ENCODE results near the gene RASGRP1.

RASGRP1 gene

DNA sequence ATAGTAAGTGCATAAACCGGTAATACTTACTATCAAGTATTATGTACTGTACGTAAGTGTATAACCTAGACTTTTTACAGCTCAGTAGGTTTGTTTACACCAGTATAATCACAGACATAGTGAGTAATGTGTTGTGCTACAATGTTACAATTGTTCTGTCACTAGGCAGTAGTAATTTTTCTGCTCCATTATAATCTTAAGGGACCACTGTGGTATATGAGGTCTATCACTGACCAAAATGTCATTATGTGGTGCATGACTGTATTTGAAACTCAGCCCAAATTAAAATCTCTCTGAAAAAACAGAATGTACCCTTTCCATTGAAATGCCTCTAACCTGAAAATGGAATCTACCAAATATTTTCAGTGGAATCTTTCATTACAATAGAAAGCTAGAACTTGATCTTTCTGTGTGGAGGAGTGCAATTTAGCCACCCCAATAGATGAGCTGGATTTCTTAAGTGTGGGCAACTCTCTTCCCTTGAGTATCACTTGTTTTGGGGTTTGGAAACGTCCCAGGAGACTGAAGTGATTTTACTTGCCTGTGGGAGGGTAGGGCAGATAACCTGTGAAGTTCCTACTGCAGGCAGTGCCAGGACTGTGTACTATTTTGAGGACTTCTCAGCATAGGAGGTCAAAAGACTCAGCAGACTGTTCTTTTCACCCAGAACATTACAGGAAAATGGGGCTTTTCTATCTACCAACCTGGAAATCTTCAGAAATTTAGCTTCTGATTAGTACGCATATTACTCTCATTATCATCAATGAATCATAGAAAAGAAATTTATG, 59.7 kb downstream of the RASGRP1 start:
- no peak for DNase-seq (ENCODE audit: low spot score)

DNA sequence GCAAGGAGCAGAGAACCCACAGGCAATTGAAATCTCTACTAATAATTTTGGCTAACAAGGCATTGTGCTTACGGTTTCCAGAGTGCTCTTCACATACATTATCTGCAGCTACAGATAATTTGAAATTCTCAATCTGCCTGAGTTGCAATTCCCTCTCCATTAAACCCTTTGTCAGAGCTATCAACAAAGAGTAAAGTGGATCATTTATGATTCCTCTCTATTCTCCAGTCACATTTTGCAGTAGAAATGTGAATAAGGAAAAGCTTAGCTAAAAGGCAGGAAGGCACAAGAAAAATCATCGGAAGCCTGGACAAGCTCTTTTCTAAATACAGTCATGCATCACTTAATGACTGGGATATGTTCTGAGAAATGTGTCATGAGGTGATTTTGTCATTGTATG, 61.1 kb downstream of the RASGRP1 start:
- no peak for DNase-seq (ENCODE audit: low spot score)

DNA sequence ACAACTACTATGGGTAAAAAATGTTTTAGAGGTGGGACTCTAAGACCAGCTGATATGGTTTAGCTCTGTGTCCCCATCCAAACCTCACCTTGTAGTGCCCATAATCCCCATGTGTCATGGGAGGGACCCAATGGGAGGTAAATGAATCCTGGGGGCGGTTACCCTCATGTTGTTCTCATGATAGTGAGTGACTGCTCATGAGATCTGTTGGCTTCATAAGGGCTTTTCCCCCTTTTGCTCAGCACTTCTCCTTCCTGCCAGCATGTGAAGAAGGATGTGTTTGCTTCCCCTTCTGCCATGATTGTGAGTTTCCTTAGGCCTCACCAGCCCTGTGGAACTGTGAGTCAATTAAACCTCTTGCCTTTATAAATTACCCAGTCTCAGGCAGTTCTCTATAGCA, 65.0 kb downstream of the RASGRP1 start:
- no peak for DNase-seq (ENCODE audit: low spot score)

DNA sequence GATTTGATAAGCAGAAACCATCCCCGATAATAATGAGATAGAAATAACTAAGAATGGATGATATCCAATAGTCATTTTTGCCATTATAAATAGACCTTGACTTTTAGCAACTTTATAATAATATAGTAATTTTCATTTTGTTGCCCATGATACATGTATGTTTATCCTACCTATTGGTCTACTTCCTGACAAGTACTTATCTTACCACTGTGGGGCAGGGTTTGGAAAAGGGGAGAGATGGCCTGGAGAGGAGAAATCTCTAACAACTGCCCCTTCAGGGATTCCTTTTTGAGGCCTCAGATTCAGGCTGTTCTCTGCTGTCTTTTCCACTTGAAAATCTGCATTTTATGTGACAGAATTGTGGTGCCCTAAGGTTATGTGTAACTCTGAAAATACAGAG, 68.5 kb downstream of the RASGRP1 start:
- no peak for DNase-seq (ENCODE audit: low spot score)

DNA sequence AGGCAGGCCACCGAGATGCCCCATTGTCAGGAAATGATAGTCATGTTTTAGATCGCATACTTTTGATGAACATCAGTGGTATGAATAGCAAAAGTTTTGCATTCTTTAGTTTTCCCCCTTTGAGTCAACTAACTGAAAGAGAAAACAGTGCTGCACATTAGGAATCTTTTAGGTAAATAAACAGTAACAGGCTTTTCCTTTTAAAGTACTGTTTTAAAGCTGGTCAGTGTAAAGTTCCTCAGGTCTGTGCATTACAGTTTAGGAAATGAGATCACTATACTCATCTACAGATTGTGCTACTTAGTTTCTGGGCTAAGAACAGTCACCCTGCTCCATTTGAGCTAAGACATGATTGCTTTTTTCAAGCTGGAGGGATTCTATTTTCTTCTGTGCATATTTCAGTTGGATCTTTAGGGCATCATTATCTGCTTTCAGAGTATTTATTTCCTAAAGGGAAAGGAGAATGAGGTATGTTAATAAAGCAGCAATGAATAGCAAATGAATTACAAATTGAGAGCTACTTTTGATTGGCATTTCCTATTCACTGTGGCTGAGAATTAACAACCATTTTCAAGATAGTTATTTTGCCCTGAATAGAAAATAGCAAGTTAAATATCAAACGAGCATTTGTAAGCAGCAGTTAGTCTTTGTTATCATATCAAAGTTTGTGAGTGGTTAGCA, 74.2 kb downstream of the RASGRP1 start:
- DNase-seq (ENCODE audit: low spot score), result no peak

DNA sequence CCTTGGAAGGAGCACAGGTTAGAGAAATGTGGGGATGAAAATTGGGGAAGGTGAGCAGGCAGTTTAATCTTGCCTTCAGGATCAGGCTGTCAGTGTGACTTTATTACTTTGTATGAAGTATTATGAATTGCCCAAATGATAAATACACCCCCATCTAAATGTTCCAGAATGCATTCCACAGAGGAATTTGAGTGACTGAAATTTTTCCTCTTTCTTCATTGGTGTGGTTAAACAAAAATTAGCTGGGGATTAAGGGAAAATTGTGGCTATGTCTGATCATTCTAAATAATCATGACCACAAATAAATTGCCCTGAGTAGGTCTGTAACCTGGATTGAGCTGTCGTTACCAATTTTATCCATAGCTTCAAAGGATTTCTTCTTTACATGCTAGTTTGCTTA, 77.2 kb downstream of the RASGRP1 start:
- DNase-seq (ENCODE audit: low spot score), result no peak

DNA sequence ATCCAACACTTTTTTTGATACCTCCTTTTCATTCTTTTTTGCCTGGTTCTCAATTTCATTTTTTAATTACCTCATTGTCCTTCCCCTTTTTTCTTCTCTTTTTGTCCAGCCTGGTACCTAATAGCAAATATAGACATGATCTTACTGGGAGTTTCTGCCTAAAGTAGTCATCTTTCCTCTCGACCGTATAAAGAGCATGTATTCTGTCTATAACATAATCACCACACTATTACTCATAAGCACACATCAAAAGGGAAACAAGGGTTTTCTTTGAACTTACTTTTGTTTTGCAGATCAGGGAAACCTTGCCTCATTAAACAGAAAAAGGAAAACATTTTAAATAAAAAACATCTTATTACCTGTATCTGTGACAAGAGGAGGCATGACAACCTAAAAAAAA, 77.7 kb downstream of the RASGRP1 start:
- peak; percentile 28 for DNase-seq (ENCODE audit: low spot score)

DNA sequence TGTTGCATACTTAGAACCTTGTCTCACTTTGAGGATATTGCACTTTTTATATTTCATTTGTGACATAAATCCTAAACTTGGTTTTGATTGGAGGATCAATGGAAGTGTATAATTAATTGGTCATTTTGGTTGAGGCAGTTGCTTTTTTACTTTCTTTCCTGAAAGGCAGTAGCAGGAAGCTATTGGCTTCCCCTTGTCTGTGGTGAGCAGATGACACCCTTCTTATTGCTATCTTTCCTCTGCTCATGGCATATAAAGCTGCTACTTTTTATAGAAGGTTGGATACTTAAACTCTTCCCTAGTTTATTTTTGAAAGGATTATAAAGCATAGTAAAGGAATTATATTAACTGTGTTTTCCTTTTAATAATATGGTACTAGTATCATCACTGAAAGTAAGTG, 82.0 kb downstream of the RASGRP1 start:
- no peak for DNase-seq (ENCODE audit: low spot score)

DNA sequence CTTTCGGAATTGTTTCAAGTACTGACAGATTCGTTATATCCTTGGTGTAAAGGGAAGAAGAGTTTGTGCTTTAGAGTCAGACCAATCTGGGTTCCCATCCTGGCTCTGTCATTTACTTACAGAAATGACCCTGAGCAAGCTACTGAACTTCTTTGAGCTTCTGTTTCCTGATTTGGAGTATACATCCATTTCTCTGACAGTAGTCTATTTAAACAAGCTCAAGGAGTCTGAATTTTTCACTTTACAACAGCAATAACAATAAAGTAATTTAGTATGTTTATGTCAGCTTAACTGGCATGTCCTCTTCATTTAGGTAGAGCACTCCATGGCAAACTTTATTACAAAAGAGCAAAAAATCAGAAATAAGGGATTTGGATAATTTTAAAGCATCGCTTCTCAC, 82.9 kb downstream of the RASGRP1 start:
- DNase-seq (ENCODE audit: low spot score), result no peak

DNA sequence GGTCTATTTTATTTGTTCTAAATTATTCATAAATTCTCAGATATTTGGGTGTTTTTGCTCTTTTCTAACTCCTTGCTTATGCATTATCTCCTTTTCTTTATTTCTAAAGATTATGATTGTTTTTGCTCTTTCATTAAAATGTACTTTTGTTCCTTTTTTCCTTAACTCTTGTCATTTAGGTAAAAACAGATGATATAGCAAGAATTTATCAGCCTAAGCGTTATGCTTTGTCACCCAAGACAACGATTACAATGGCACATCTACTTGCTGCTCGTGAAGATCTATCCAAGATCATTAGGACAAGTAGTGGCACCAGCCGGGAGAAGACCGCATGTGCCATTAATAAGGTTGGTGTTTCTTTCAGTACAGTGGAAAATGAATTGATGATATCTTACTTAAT, 83.5 kb downstream of the RASGRP1 start:
- DNase-seq (ENCODE audit: low spot score), result no peak

DNA sequence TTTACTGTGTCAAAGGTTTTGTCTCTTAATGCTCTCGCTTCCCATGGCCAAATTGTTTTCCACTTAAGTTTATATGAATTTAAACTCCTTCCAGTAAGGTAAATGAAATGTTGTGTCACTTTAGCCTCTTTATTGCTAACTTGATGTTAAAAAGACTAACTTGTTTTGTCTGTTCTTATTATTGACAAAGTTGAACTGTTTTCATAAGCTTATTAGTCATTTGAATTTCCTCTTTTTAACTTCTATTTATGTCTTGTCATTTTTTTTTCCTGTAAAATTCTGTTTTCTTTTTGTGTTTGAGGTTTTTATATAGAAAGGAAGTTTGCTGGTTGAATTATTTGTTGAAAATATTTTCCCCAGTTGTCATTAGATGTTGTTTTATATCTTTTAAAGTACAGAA, 84.9 kb downstream of the RASGRP1 start:
- DNase-seq (ENCODE audit: low spot score), result no peak

DNA sequence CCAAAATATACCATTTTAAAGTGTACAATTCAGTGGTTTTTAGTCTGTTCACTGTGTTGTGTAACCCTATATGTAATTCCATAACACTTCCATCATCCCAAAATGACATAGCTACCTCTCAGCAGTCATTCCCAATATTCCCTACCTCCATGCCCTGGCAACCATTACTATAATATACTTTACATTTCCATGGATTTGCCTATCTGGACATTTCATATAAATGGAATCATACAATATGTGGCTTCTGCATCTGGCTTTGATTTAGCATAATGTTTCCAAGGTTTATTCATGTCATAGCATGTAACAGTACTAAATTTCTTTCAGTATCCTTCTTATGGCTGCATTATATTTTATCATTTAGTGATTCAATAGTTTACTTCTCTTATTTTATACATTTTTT, 85.3 kb downstream of the RASGRP1 start:
- no peak for DNase-seq (ENCODE audit: low spot score)

DNA sequence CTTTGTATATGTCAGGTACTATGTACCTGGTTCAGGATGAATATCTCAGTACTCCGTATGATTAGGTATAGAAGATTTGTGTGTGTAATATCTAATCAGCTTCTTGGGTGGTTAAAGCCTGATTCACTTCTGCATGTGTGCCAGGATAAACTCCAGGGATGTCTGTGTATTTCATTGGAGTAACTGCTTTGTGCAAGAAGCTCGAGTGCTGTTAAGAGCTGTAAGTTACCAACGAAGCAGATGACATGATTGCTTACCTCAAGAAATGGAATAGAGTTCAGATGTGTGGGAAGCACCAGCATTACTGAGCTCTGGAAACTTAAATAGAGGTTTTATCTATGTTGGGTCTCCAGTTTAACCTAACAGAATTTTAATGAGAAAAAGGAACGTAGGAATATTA, 87.0 kb downstream of the RASGRP1 start:
- no peak for DNase-seq (ENCODE audit: low spot score)

DNA sequence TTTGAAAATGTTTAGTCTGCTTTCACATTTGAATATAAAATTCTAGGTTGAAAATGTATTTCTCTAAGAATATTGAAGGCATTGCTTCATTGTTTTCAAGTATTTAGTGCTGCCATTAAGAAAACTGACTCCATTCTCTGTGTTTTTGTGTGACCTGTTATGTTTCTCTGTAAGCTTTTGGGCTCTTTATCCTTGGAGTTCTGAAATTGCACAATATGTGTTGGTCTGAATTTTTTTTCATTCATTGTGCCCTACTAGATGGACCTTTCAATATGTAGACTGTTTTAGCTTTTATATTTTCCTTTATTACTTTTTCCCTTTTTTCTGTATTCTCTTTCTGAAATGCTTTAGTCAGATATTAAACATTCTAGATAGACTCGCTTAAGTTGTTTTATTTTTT, 88.5 kb downstream of the RASGRP1 start:
- DNase-seq (ENCODE audit: low spot score), result no peak

DNA sequence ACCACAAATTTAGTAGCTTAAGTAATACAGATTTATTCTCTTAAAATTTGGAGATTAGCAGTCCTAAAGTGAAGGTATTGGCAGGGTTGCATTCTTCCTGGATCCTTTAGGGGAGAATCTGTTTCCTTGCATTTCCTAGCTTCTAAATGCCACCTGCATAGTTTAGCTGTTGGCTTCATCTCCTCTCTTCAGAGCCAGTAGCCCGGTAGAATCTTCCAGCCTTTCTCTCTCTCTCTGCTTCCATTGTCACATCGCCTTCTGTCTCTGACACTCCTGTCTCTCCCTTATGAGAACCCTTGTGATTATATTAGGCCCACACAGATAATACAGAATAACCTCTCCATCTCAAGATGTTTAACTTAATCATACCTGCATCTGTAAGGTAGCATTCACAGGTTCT, 89.3 kb downstream of the RASGRP1 start:
- DNase-seq (ENCODE audit: low spot score), result no peak

DNA sequence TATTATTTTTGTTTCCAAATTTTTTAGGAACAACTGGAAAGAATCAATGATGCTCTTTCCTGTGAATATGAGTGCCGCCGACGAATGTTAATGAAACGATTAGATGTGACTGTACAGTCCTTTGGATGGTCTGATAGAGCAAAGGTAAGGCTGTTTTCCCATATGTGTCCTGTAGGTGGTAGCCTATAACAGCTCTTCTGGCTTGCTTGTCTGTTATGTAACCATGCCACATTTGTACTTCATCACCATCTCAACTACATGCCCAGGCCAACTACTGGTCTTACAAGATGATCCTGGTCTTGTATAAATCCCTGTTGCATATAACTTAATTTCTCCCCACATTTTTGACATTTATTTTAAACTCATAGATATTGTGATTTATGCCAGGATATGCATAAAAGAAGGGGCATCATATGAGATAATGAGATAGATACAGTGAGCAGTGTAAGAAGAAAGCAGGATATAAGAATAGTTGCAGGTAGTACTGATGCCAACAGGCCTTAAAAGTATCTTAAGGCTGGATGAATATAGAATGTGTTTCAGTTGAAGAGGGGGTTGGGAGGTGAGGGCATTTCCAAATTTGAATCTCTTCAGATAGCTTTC, 90.4 kb downstream of the RASGRP1 start:
- DNase-seq (ENCODE audit: low spot score), result peak; percentile 18

DNA sequence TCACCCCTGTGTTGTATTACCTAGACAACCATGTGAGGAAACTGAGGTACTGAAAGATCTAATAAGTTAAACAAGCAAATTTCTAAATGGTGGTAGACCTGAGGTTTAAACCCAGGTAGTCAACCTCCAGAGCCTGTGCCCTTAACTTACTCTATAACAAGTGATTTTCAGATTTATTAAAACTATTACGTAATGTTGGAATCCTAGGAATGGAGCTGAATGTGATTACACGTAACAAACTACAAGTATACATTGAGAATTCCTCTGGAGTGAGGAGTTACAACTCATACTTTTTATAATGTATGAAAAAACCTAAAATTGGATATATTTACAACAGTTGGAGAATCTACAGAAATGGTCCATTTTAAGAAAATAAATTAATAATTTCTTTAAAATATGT, 92.6 kb downstream of the RASGRP1 start:
- DNase-seq (ENCODE audit: low spot score), result no peak

DNA sequence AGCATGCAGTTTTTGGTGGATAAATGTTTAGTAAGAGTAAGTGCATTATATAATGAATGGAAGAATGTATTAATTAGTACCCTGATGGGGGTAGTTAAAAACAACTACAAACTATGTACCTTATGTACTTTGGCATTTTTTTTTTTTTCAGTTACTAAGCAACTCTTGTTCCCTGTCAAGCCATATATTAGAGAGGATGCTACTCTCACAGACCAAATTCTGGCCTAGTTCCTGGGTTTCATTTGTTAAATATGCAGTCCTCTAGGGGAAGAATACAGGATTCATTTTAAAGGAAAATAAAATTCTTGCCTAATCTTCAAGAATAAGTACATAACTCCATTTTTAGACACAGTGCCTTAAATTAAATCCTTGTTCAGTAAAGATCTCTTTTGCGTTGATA, 93.8 kb downstream of the RASGRP1 start:
- DNase-seq (ENCODE audit: low spot score), result no peak

DNA sequence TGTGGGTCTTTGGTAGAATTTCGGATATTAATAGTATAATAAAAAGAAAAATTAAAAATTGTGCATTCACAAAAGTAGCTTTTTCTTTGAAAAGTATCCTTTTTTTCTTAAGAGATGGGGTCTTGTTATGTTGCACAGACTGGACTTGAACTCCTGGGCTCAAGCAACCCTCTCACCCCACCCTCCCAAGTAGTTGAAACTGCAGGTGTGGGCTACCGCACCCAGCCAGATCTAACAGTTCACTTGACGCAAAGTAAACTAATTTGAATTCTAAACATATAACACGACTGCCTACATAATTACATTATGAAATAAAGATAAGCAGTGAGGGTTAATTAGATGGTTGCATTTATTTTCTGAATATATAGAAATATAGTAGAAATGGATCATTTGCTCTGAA, 99.9 kb downstream of the RASGRP1 start:
- DNase-seq (ENCODE audit: low spot score), result no peak

DNA sequence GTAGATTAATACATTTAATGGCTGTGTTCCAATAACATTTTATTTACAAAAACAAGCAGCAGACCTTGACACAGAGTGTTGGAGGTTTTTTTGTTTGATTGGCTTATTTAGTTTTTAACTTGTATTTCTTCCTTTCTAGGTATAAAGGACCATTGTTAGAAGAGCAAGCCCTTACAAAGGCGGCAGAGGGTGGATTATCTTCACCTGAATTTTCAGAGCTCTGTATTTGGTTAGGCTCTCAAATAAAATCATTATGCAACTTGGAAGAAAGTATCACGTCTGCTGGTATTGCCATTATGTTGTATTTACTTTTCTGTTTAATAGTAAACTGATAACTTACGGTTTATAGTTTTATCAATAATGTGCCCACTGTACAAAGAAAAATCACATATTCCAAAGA, 100.7 kb downstream of the RASGRP1 start:
- no peak for DNase-seq (ENCODE audit: low spot score)

DNA sequence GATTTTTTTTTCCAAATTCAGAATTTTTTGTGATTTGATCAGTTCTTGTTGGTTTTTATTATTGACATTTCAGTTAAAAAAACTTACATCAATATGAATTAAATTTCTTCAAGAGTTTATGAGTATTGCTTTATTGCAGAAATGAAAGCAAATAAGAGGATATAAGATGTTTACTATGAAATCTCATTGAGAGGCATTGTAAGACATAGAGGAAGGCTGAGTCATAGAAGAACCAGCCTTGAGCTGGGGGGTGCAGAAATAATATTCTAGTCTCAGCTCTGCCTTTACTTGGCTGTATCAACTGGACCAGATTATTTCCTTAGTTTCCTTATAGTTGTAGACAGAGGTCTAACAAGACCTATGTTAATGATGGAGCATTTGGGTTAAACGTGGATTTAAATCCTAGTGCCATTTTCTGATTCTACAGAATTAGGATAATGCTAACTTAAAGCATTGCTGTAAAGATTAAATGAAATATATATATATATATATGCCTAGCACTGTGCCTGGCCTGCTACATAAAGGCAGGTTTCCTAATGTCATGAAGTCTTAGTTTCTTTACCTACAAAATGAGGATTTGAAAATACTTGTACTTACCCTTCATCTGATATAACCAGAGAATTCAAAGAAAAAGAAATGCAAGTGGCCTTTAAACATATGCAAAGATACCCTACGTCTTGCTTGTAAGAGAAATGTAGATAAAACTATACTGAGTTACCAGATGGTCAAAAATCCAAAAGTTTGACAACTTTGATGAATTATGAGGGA, 103.4 kb downstream of the RASGRP1 start:
- no peak for DNase-seq (ENCODE audit: low spot score)

DNA sequence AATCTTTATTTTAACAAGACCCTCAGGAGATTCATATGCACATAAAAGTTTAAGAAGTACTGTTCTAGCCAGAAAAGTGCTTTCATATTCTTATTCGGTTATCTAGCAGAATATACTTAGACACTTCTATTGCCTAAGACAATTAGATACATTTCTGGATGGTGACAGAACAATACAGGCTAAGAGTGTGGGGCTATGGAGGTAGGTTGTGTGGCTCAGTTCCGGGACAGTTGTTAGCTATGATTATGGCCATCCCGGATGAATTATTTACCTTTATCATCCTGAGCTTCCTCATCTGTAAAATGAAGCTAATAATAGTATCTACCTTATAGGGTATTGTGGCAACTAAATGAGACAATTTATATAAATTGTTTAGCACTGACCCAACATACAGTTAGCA, 104.1 kb downstream of the RASGRP1 start:
- DNase-seq (ENCODE audit: low spot score), result no peak

DNA sequence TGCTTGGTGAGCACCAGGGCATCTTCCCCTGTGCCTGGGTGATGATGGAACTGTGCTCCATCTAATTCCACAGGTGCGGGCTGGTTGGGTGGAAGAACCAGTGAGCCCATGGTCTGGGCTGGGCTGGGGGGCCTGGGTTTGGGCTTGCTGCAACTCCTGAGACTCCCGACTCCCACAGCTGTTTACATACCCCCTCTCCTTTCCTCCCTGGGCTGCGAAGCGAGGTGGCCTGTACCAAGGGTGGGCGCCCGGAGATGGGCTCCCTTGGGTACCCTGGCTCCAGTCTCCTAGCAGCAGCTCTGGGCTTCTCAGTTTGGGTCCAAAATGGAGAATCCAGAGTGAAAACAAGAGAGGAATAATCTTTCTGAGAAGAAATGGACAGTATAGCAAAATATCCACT, 105.1 kb downstream of the RASGRP1 start:
- no peak for DNase-seq (ENCODE audit: low spot score)

Data from COLO829 (cell line).